Neuronal stem cell (in vitro differentiated cells): Measurements from ENCODE around the gene GGA2.
"Not testable (repeated sequence)": the region's sequence is repeated elsewhere in the genome, so short reads cannot be mapped to it uniquely, and the experiment has no call there.

Experiments
- DNase-seq: peaks from one replicate; pipeline ENCODE4 v3.0.0-alpha.2; 2013; ENCODE audit warnings: low spot score
- H2AFZ ChIP-seq: one replicate; pipeline ENCODE4 v1.6.1; 2013; ENCODE audit warnings: mild to moderate bottlenecking, low read length, inconsistent platforms
- H2AK5ac ChIP-seq: 2 replicates; pipeline ENCODE4 v1.6.1; 2013; ENCODE audit warnings: low read depth, mild to moderate bottlenecking, inconsistent platforms, low read length, moderate library complexity, mixed read lengths
- H2BK120ac ChIP-seq: 2 replicates; pipeline ENCODE4 v1.6.1; 2013; ENCODE audit warnings: low read depth, mild to moderate bottlenecking, inconsistent platforms, low read length, moderate library complexity, mixed read lengths
- H2BK12ac ChIP-seq: one replicate; pipeline ENCODE4 v1.6.1; 2013; ENCODE audit warnings: low read length, inconsistent platforms
- H2BK15ac ChIP-seq: 2 replicates; pipeline ENCODE4 v1.6.1; 2013; ENCODE audit warnings: mild to moderate bottlenecking, low read length, inconsistent platforms, mixed read lengths
- H2BK5ac ChIP-seq: one replicate; pipeline ENCODE4 v1.6.1; 2013; ENCODE audit warnings: inconsistent platforms, mild to moderate bottlenecking, low read length, moderate library complexity
- H3K14ac ChIP-seq: one replicate; pipeline ENCODE4 v1.6.1; 2013; ENCODE audit warnings: low read length, inconsistent platforms
- H3K18ac ChIP-seq: 2 replicates; pipeline ENCODE4 v1.6.1; 2013; ENCODE audit warnings: low read length, inconsistent platforms
- H3K23ac ChIP-seq: 2 replicates; pipeline ENCODE4 v1.6.1; 2013; ENCODE audit warnings: low read depth, mild to moderate bottlenecking, mixed read lengths, low read length, inconsistent platforms; ENCODE audit not compliant: poor library complexity
- H3K27ac ChIP-seq: replicated peaks from 3 replicates; pipeline ENCODE4 v1.5.1; 2013; ENCODE audit warnings: low read length, inconsistent platforms
- H3K27me3 ChIP-seq, 3 experiments: 2 replicates each; pipeline ENCODE4 v1.6.1; 2013; ENCODE audit warnings: low read length in 3 of 3, mild to moderate bottlenecking in 2 of 3, inconsistent platforms in 1 of 3, low read depth in 1 of 3, mixed read lengths in 1 of 3, moderate library complexity in 1 of 3; ENCODE audit not compliant: control insufficient read depth in 3 of 3, insufficient read depth in 3 of 3
- H3K36me3 ChIP-seq, 2 donors: replicated peaks in 1 of 2; 2 replicates each; pipeline ENCODE4 v1.6.1; 2013; ENCODE audit warnings: low read length in 2 of 2; ENCODE audit not compliant: control insufficient read depth in 2 of 2, insufficient read depth in 2 of 2
- H3K4ac ChIP-seq: 2 replicates; pipeline ENCODE4 v1.6.1; 2013; ENCODE audit warnings: inconsistent platforms, mild to moderate bottlenecking, low read length, moderate library complexity
- H3K4me1 ChIP-seq, 2 donors: 1 replicate in 1 of 2; 2 replicates in 1 of 2; pipeline ENCODE4 v1.6.1; 2013; ENCODE audit warnings: low read length in 2 of 2, low read depth in 1 of 2; ENCODE audit not compliant: control insufficient read depth in 2 of 2, insufficient read depth in 1 of 2
- H3K4me2 ChIP-seq: one replicate; pipeline ENCODE4 v1.6.1; 2013; ENCODE audit warnings: mild to moderate bottlenecking, low read length, inconsistent platforms; ENCODE audit not compliant: insufficient read depth, poor library complexity, severe bottlenecking
- H3K4me3 ChIP-seq, 2 donors: 2 replicates each; pipeline ENCODE4 v1.5.1; 2013; ENCODE audit warnings: low read length in 2 of 2, mild to moderate bottlenecking in 2 of 2, inconsistent platforms in 1 of 2, moderate library complexity in 1 of 2
- H3K79me1 ChIP-seq: one replicate; pipeline ENCODE4 v1.6.1; 2013; ENCODE audit warnings: low read depth, mild to moderate bottlenecking, inconsistent platforms, low read length, moderate library complexity
- H3K9ac ChIP-seq: one replicate; pipeline ENCODE4 v1.6.1; 2013; ENCODE audit warnings: mild to moderate bottlenecking, low read depth, low read length, inconsistent platforms; ENCODE audit not compliant: poor library complexity
- H3K9me3 ChIP-seq, 2 donors: replicated peaks in 1 of 2; 2 replicates each; pipeline versions ENCODE3 to v1.6.1; 2013; ENCODE audit warnings: low read length in 2 of 2, mild to moderate bottlenecking in 2 of 2, inconsistent platforms in 1 of 2, low read depth in 1 of 2, mixed read lengths in 1 of 2, moderate library complexity in 1 of 2; ENCODE audit not compliant: control insufficient read depth in 2 of 2, insufficient read depth in 1 of 2
- H4K8ac ChIP-seq: one replicate; pipeline ENCODE4 v1.6.1; 2013; ENCODE audit warnings: low read depth, mild to moderate bottlenecking, inconsistent platforms, low read length, moderate library complexity
- H4K91ac ChIP-seq: one replicate; pipeline ENCODE4 v1.6.1; 2013; ENCODE audit warnings: low read length, low read depth, mild to moderate bottlenecking, inconsistent platforms; ENCODE audit not compliant: poor library complexity
- WGBS, 2 donors: extraction: QIAGEN DNeasy Blood & Tissue Kit; methylation state at CpG; one replicate each; pipeline ENCODE4 v1.1.7; 2013; ENCODE audit warnings: missing lambda C conversion rate in 2 of 2, mixed read lengths in 1 of 2; ENCODE audit not compliant: insufficient read length in 2 of 2, insufficient replicate concordance in 1 of 2; ENCODE audit errors: extremely low coverage in 2 of 2; 5-methylcytosine and 5-hydroxymethylcytosine counted together

Gene GGA2

DNA sequence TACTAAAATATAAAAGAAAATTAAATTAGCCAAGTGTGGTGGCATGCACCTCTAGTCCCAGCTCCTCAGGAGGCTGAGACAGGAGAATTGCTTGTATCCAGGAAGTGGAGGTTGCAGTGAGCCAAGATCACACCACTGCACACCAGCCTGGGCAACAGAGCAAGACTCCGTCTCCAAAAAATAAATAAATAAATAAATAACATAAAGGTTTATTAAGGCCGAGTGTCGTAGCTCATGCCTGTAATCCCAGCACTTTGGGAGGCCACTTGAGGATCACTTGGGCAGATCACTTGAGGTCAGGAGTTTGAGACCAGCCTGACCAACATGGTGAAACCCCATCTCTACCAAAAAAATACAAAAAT, 30.5 kb upstream of the GGA2 start:
- H3K4ac ChIP-seq, H3K79me1 ChIP-seq, H3K4me1 ChIP-seq, H2AK5ac ChIP-seq, H3K23ac ChIP-seq, H2BK5ac ChIP-seq, H3K27ac ChIP-seq, H3K9me3 ChIP-seq, H3K27me3 ChIP-seq, H3K14ac ChIP-seq, H3K4me2 ChIP-seq, H2BK12ac ChIP-seq, H3K9ac ChIP-seq, H3K4me3 ChIP-seq, H3K18ac ChIP-seq, H2AFZ ChIP-seq, H4K8ac ChIP-seq, H4K91ac ChIP-seq, H2BK120ac ChIP-seq, DNase-seq, H2BK15ac ChIP-seq: not testable (repeated sequence)
- peaks cover 18 to 80% of the 10 kb centered on the region in 2 donors for H3K36me3 ChIP-seq
- no CpG with 5 or more reads among the region's 3 CpGs for WGBS, 2 donors

DNA sequence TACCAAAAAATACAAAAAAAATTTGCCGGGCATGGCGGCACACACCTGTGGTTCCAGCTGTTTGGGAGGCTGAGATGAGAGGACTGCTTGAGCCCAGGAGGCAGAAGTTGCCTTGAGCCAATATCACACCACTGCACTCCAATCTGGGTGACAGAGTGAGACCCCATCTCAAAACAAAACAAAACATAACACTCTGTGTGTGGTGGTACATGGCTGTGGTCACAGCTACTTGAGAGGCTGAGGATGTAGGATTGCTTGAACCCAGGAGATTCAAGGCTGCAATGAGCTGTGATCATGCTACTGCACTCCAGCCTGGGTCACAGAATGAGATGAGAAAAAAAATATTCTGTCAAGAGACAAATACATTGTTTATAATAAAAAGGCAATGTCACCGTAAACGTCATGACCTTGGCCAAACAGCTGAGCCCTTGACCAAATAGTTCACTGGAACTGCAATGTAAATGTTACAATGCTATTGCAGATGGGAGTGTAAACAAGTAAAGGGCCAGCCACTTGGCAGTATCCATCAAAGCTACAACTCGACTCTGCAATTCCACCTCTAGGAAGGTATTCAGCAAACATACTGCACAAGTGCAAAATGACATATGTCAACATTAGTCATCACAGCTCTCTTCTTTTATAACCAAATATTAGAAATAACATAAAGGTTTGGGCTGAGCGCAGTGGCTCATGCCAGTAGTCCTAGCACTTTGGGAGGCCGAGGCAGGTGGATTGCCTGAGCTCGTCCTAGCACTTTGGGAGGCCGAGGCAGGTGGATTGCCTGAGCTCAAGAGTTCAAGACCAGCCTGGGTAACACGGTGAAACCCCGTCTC, 29.9 kb upstream of the GGA2 start:
- no CpG with 5 or more reads among the region's 11 CpGs for WGBS, 2 donors
- H2BK15ac ChIP-seq = no peak overlapping the region
- no peaks in the 10 kb centered on the region for H3K4me1 ChIP-seq
- H2BK12ac ChIP-seq = no peak overlapping the region
- H4K91ac ChIP-seq = no peak overlapping the region
- H3K4me2 ChIP-seq = no peak overlapping the region
- no peak overlapping the region for H2AK5ac ChIP-seq
- no peak overlapping the region for H3K18ac ChIP-seq
- H3K9me3 ChIP-seq = no peaks in the 10 kb centered on the region
- no peak overlapping the region for H2BK5ac ChIP-seq
- H3K14ac ChIP-seq = no peak overlapping the region
- no peaks in the 10 kb centered on the region for H3K27me3 ChIP-seq
- no peak overlapping the region for H3K4ac ChIP-seq
- no peak overlapping the region for H3K9ac ChIP-seq
- DNase-seq = no peak
- H2BK120ac ChIP-seq = no peak overlapping the region
- no peak overlapping the region for H4K8ac ChIP-seq
- no peak overlapping the region for H2AFZ ChIP-seq
- H3K27ac ChIP-seq = no peak overlapping the region
- no peaks in the 10 kb centered on the region for H3K79me1 ChIP-seq
- peaks cover 16 to 80% of the 10 kb centered on the region in 2 donors for H3K36me3 ChIP-seq
- H3K4me3 ChIP-seq = no peak overlapping the region
- no peak overlapping the region for H3K23ac ChIP-seq

DNA sequence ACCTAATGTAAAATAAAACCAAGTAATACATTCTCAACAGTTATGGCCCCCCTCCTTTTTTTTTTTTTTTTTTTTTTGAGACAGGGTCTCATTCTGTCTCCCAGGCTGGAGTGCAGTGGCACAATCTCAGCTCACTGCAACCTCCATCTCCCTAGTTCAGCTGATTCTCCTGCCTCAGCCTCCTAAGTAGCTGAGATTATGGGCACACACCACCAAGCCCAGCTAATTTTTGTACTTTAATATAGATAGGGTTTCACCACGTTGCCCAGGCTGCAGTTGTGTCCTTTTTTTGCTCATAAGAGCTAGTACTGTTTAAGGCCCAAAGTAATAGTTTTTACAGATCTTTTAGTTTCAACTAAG, 28.6 kb upstream of the GGA2 start:
- Histone ChIP-seq H2BK12ac (no peak overlapping the region), H3K36me3 (peaks cover 14 to 82% of the 10 kb centered on the region in 2 donors), H2BK120ac (no peak overlapping the region), H2BK5ac (no peak overlapping the region), H3K14ac (no peak overlapping the region), H3K27me3 (no peaks in the 10 kb centered on the region), H3K18ac (no peak overlapping the region), H3K23ac (no peak overlapping the region), H3K79me1 (no peaks in the 10 kb centered on the region), H3K9me3 (no peaks in the 10 kb centered on the region), H3K4me1 (no peaks in the 10 kb centered on the region), H3K9ac (no peak overlapping the region), H2AK5ac (no peak overlapping the region), H2BK15ac (no peak overlapping the region), H4K91ac (no peak overlapping the region), H3K4ac (no peak overlapping the region), H3K4me2 (no peak overlapping the region), H3K27ac (no peak overlapping the region), H4K8ac (no peak overlapping the region), H2AFZ (no peak overlapping the region), H3K4me3 (no peak overlapping the region)
- no peak for DNase-seq
- WGBS, 2 donors = no CpG with 5 or more reads among the region's 1 CpG

DNA sequence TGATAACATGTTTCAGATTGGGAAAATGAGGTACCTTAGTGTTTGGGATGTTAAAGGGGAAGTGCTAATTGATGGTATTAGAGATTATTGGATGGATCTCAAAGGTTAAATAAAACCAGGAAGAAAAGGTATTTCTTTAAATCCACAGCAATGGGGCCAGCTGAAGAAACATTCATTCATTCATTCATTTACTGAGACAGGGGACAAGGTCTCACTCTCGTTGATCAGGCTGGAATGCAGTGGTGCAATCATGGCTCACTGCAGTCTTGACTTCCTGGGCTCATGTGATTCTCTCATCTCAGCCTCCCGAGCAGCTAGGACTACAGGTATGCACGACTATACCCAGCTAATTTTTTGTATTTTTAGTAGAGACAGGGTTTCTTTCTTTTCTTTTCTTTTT, 27.1 kb upstream of the GGA2 start:
- Histone ChIP-seq H3K4me1 (no peaks in the 10 kb centered on the region), H3K36me3 (peaks cover 20 to 83% of the 10 kb centered on the region in 2 donors), H3K23ac (no peak overlapping the region), H3K18ac (no peak overlapping the region), H3K27ac (no peak overlapping the region), H2BK15ac (no peak overlapping the region), H2BK5ac (no peak overlapping the region), H3K4ac (no peak overlapping the region), H2BK12ac (no peak overlapping the region), H4K91ac (no peak overlapping the region), H3K27me3 (no peaks in the 10 kb centered on the region), H3K14ac (no peak overlapping the region), H2BK120ac (no peak overlapping the region), H3K4me2 (no peak overlapping the region), H3K9ac (no peak overlapping the region), H3K79me1 (no peaks in the 10 kb centered on the region), H4K8ac (no peak overlapping the region), H3K4me3 (no peak overlapping the region), H2AFZ (no peak overlapping the region), H2AK5ac (no peak overlapping the region), H3K9me3 (no peaks in the 10 kb centered on the region)
- no peak for DNase-seq
- no CpG with 5 or more reads among the region's 3 CpGs for WGBS, 2 donors
